NCI-H1417 treated with DMSO at 0.1 percent for 48 hours (cell line): ENCODE data around the gene DOHH.
"Not testable (repeated sequence)": the region's sequence is repeated elsewhere in the genome, so short reads cannot be mapped to it uniquely, and the experiment has no call there.

Experiments used
- DNase-seq: peaks from one replicate; lab custom pipeline; 2025; lab: John Stamatoyannopoulos, UW

DOHH gene

GRCh38 chr19:3459089-3459881, 41.2 kb downstream of the DOHH start:
- DNase-seq: no peak

GRCh38 chr19:3458229-3459088, 42.0 kb downstream of the DOHH start:
- no peak for DNase-seq

- no peak for DNase-seq
Measured at GRCh38 chr19:3457528-3458228, 42.8 kb downstream of the DOHH start.

- no peak for DNase-seq
Measured at GRCh38 chr19:3456925-3457527, 43.4 kb downstream of the DOHH start.

GRCh38 chr19:3455960-3456601, 44.4 kb downstream of the DOHH start:
- no peak for DNase-seq

- DNase-seq: no peak
Measured at GRCh38 chr19:3455393-3455955, 45.0 kb downstream of the DOHH start.

- DNase-seq: no peak
Measured at GRCh38 chr19:3454656-3455392, 45.6 kb downstream of the DOHH start.

- no peak for DNase-seq
Measured at GRCh38 chr19:3453840-3454239, 46.6 kb downstream of the DOHH start.

GRCh38 chr19:3452942-3453214, 47.6 kb downstream of the DOHH start:
- DNase-seq: not testable (repeated sequence)

- DNase-seq: no peak
Measured at GRCh38 chr19:3452171-3452941, 48.1 kb downstream of the DOHH start.

GRCh38 chr19:3451451-3451866, 49.0 kb downstream of the DOHH start:
- no peak for DNase-seq

- DNase-seq: no peak
Measured at GRCh38 chr19:3450796-3451411, 49.6 kb downstream of the DOHH start.

GRCh38 chr19:3448616-3449334, 51.7 kb downstream of the DOHH start:
- DNase-seq: no peak

GRCh38 chr19:3446657-3447056, 53.8 kb downstream of the DOHH start:
- DNase-seq: not testable (repeated sequence)

GRCh38 chr19:3444695-3445234, 55.7 kb downstream of the DOHH start:
- DNase-seq: no peak

- DNase-seq: no peak
Measured at GRCh38 chr19:3443840-3444694, 56.4 kb downstream of the DOHH start.

- no peak for DNase-seq
Measured at GRCh38 chr19:3442487-3443071, 57.9 kb downstream of the DOHH start.
